OCI-LY1 (cell line): Measurements from ENCODE around the gene CREM.

ENCODE experiments used
- H2AFZ ChIP-seq: fragments of 200-600 bp; sonication (generic), shearing (Covaris generic); 2 replicates; pipeline ENCODE4 v1.6.0; 2014; ENCODE audit warnings: antibody characterized with exemption, mild to moderate bottlenecking, low read length
- H3F3A ChIP-seq: fragments of 200-600 bp; sonication (generic), shearing (Covaris generic); 2 replicates; pipeline ENCODE4 v1.6.0; 2014; ENCODE audit warnings: mild to moderate bottlenecking, antibody characterized with exemption, low read length, moderate library complexity; ENCODE audit not compliant: insufficient read depth
- H3K27ac ChIP-seq: fragments of 200-600 bp; sonication (generic); 2 replicates; pipeline ENCODE4 v1.5.1; 2014; ENCODE audit warnings: low read length, mixed run types, mild to moderate bottlenecking, low read depth; ENCODE audit not compliant: poor library complexity, severe bottlenecking
- H3K27me3 ChIP-seq: fragments of 200-600 bp; sonication (generic); 2 replicates; pipeline ENCODE4 v1.6.0; 2014; ENCODE audit warnings: antibody characterized with exemption, mild to moderate bottlenecking, low read length, moderate library complexity; ENCODE audit not compliant: insufficient read depth
- H3K36me3 ChIP-seq: fragments of 200-600 bp; sonication (generic); 2 replicates; pipeline ENCODE4 v1.6.1; 2014; ENCODE audit warnings: mild to moderate bottlenecking, antibody characterized with exemption, low read length, moderate library complexity, mixed read lengths; ENCODE audit not compliant: insufficient read depth
- H3K4me1 ChIP-seq: fragments of 200-600 bp; sonication (generic); 2 replicates; pipeline ENCODE4 v1.5.1; 2014; ENCODE audit warnings: mild to moderate bottlenecking, low read length, moderate library complexity; ENCODE audit not compliant: insufficient read depth, severe bottlenecking
- H3K4me2 ChIP-seq: fragments of 200-600 bp; sonication (generic), shearing (Covaris generic); 2 replicates; pipeline ENCODE4 v1.6.1; 2014; ENCODE audit warnings: low read length
- H3K4me3 ChIP-seq: fragments of 200-600 bp; sonication (generic); 2 replicates; pipeline ENCODE4 v1.5.1; 2014; ENCODE audit warnings: low read length, low read depth, mild to moderate bottlenecking, mixed read lengths; ENCODE audit not compliant: poor library complexity, severe bottlenecking
- H3K79me2 ChIP-seq: fragments of 200-600 bp; shearing (Covaris generic); 2 replicates; pipeline ENCODE4 v1.6.1; 2016; ENCODE audit warnings: mixed run types, low read length, mixed read lengths; ENCODE audit not compliant: insufficient read depth
- H3K9ac ChIP-seq: fragments of 200-600 bp; sonication (generic), shearing (Covaris generic); 2 replicates; pipeline ENCODE4 v1.6.1; 2014; ENCODE audit warnings: mild to moderate bottlenecking, low read length, mixed read lengths
- H3K9me2 ChIP-seq: fragments of 200-600 bp; sonication (generic), shearing (Covaris generic); 2 replicates; pipeline ENCODE4 v1.6.1; 2014; ENCODE audit warnings: low read depth, mild to moderate bottlenecking, low read length, mixed read lengths
- H3K9me3 ChIP-seq: fragments of 200-600 bp; shearing (Covaris generic); 2 replicates; pipeline ENCODE4 v1.6.1; 2014; ENCODE audit warnings: low read length, mixed read lengths
- H4K20me1 ChIP-seq: fragments of 200-600 bp; sonication (generic), shearing (Covaris generic); 2 replicates; pipeline ENCODE4 v1.6.0; 2016; ENCODE audit warnings: mild to moderate bottlenecking, low read length; ENCODE audit not compliant: insufficient read depth
- EZH2 ChIP-seq: fragments of 200-600 bp; sonication (generic), shearing (Covaris generic); IDR thresholded peaks from 2 replicates; pipeline ENCODE4 v1.8.0; 2017; ENCODE audit warnings: borderline replicate concordance, mixed run types, mild to moderate bottlenecking, antibody characterized with exemption, low read length, moderate library complexity, mixed read lengths
- TF ChIP-seq, protein P1 (sequence below): fragments of 200-600 bp; sonication (generic), shearing (Covaris generic); IDR thresholded peaks from 2 replicates; pipeline ENCODE4 v1.5.1; 2017; ENCODE audit warnings: mild to moderate bottlenecking, antibody characterized with exemption, low read length, moderate library complexity, mixed read lengths

CREM gene

DNA sequence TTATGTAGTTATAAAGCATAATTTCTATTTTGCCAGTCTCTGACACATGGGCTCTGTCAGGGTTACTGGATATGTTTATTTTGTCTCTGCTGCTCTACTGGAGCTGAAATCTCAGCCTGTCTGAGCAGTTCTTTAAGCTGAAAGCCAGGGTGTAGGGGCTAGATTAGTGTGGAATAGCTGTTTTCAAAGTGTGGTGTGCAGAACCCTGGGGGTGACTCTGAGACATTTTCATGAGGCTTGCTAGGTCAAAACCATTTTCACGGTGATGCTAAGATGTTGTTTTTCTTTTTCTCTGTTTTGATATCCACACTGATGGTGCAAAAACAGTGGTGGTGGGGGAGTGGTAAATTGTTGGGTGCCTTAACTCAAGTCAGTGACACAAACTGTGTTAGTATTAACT is 45.5 kb downstream of the CREM start:
- no peaks in the 10 kb centered on the region for H4K20me1 ChIP-seq
- no peaks in the 10 kb centered on the region for H3F3A ChIP-seq
- H3K27me3 ChIP-seq = no peaks in the 10 kb centered on the region
- H3K4me3 ChIP-seq = no peak overlapping the region
- no peak overlapping the region for H2AFZ ChIP-seq
- no peak overlapping the region for H3K27ac ChIP-seq
- no peaks in the 10 kb centered on the region for H3K36me3 ChIP-seq
- H3K9me3 ChIP-seq = 0 out of 2 replicates have a peak, but pooled peaks cover 3% of the 10 kb centered on the region
- H3K9me2 ChIP-seq = no peaks in the 10 kb centered on the region
- H3K4me2 ChIP-seq = no peak overlapping the region
- H3K79me2 ChIP-seq = no peaks in the 10 kb centered on the region
- no peaks in the 10 kb centered on the region for H3K4me1 ChIP-seq
- no peak for TF ChIP-seq EZH2
- TF ChIP-seq, protein P1, sequence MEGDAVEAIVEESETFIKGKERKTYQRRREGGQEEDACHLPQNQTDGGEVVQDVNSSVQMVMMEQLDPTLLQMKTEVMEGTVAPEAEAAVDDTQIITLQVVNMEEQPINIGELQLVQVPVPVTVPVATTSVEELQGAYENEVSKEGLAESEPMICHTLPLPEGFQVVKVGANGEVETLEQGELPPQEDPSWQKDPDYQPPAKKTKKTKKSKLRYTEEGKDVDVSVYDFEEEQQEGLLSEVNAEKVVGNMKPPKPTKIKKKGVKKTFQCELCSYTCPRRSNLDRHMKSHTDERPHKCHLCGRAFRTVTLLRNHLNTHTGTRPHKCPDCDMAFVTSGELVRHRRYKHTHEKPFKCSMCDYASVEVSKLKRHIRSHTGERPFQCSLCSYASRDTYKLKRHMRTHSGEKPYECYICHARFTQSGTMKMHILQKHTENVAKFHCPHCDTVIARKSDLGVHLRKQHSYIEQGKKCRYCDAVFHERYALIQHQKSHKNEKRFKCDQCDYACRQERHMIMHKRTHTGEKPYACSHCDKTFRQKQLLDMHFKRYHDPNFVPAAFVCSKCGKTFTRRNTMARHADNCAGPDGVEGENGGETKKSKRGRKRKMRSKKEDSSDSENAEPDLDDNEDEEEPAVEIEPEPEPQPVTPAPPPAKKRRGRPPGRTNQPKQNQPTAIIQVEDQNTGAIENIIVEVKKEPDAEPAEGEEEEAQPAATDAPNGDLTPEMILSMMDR = no peak
- no peak overlapping the region for H3K9ac ChIP-seq

GRCh38 chr10:35172574-35172973 is 45.9 kb downstream of the CREM start:
- Histone ChIP-seq H3K27ac (no peak overlapping the region), H3K36me3 (no peaks in the 10 kb centered on the region), H3K27me3 (no peaks in the 10 kb centered on the region), H3K9ac (no peak overlapping the region), H3F3A (no peaks in the 10 kb centered on the region), H2AFZ (no peak overlapping the region), H3K4me1 (no peaks in the 10 kb centered on the region), H3K4me3 (no peak overlapping the region), H3K4me2 (no peak overlapping the region), H3K9me2 (no peaks in the 10 kb centered on the region), H4K20me1 (no peaks in the 10 kb centered on the region), H3K9me3 (0 out of 2 replicates have a peak, but pooled peaks cover under 1% of the 10 kb centered on the region), H3K79me2 (no peaks in the 10 kb centered on the region)
- no peak for TF ChIP-seq EZH2
- TF ChIP-seq, protein P1 = no peak

GRCh38 chr10:35178331-35178730 is 51.7 kb downstream of the CREM start:
- H3K9me3 ChIP-seq = no peaks in the 10 kb centered on the region
- H3K4me3 ChIP-seq = no peak overlapping the region
- H3K9ac ChIP-seq = no peak overlapping the region
- H3K4me1 ChIP-seq = no peaks in the 10 kb centered on the region
- H4K20me1 ChIP-seq = no peaks in the 10 kb centered on the region
- H3K4me2 ChIP-seq = no peak overlapping the region
- H2AFZ ChIP-seq = no peak overlapping the region
- H3K79me2 ChIP-seq = no peaks in the 10 kb centered on the region
- TF ChIP-seq, protein P1 = no peak
- no peak for TF ChIP-seq EZH2
- no peaks in the 10 kb centered on the region for H3K27me3 ChIP-seq
- H3K27ac ChIP-seq = no peak overlapping the region
- H3K9me2 ChIP-seq = no peaks in the 10 kb centered on the region
- no peaks in the 10 kb centered on the region for H3K36me3 ChIP-seq
- H3F3A ChIP-seq = no peaks in the 10 kb centered on the region
